K562 (cell line): ENCODE results near the gene CIAO3. TPM values are rescaled to one million over a fixed set of nuclear protein-coding genes. Genes with fewer than 3 reads are reported as not detected.

Experiments used
- ATAC-seq: fragments of 200-7000 bp; cut with Tn5 transposase; 3 replicates; pipeline ENCODE4 v1.9.1; 2020; ENCODE audit warnings: moderate library complexity
- BruUV-seq: library from RNA; stranded (reverse); fragments of 400-500 nt; replicated peaks from 2 replicates; lab custom pipeline; 2021; lab: Mats Ljungman, UMichigan
- CTCF ChIA-PET: fragments of 300-600 bp; formaldehyde crosslinking; extraction: SDS; loops from one replicate; lab custom pipeline; 2021; ENCODE audit warnings: low intra/inter-chr PET ratio; lab: Yijun Ruan, JAX
- POLR2A ChIA-PET: fragments of 300-600, 350-650 bp; sonication (Branson Sonifier 250); formaldehyde crosslinking; extraction: SDS; loops from one replicate; lab custom pipeline; 2021; ENCODE audit warnings: antibody characterized with exemption, inconsistent platforms; lab: Yijun Ruan, JAX
- DNase-seq, 4 experiments: peaks; one replicate each; pipeline versions ENCODE4 v3.0.0 to v3.0.0-alpha.2; 2011 to 2018; ENCODE audit warnings: low spot score in 3 of 4, mixed read lengths in 3 of 4; ENCODE audit errors: extremely low read depth in 1 of 4
- FAIRE-seq: peaks from 2 replicates; lab custom pipeline; 2011; peaks lifted over from hg19 to GRCh38; lab: Jason Lieb, UNC
- H2AFZ ChIP-seq: 2 replicates; pipeline ENCODE4 v1.6.0; 2011; ENCODE audit warnings: low read depth, low read length, control low read depth, inconsistent platforms
- H3K27ac ChIP-seq: fragments of 200-600 bp; 3 replicates; pipeline ENCODE4 v1.8.0; 2011; ENCODE audit warnings: low read depth, mild to moderate bottlenecking, control low read depth, inconsistent platforms, low read length, moderate library complexity, mixed read lengths; ENCODE audit errors: extremely low read depth
- H3K27me3 ChIP-seq, 2 experiments: fragments of 300-600 bp in 1 of 2; 2 replicates in 1 of 2; 3 replicates in 1 of 2; pipeline versions ENCODE4 v1.6.0 to v1.8.0; 2011; ENCODE audit warnings: inconsistent platforms in 2 of 2, low read length in 2 of 2, mild to moderate bottlenecking in 1 of 2, mixed read lengths in 1 of 2, moderate library complexity in 1 of 2; ENCODE audit not compliant: control insufficient read depth in 2 of 2, insufficient read depth in 2 of 2
- H3K36me3 ChIP-seq: fragments of 300-600 bp; 3 replicates; pipeline ENCODE4 v1.8.0; 2011; ENCODE audit warnings: mild to moderate bottlenecking, low read length, inconsistent platforms; ENCODE audit not compliant: control insufficient read depth, insufficient read depth
- H3K4me1 ChIP-seq, 2 experiments: fragments of 200-600 bp in 1 of 2; replicated peaks in 1 of 2; 2 replicates in 1 of 2; 3 replicates in 1 of 2; pipeline versions ENCODE4 v1.5.1 to v1.8.0; 2011; ENCODE audit warnings: inconsistent platforms in 2 of 2, low read length in 2 of 2, mild to moderate bottlenecking in 1 of 2, mixed read lengths in 1 of 2, moderate library complexity in 1 of 2; ENCODE audit not compliant: control insufficient read depth in 2 of 2, insufficient read depth in 2 of 2
- H3K4me2 ChIP-seq: 2 replicates; pipeline ENCODE4 v1.6.1; 2011; ENCODE audit warnings: low read length, control low read depth, inconsistent platforms, mixed read lengths; ENCODE audit not compliant: insufficient read depth
- H3K4me3 ChIP-seq: fragments of 200-600 bp; sonication (generic), shearing (Covaris generic); 2 replicates; pipeline ENCODE4 v1.5.1; 2016; ENCODE audit warnings: control low read depth, inconsistent platforms
- H3K79me2 ChIP-seq: fragments of 200-600 bp; 3 replicates; pipeline ENCODE4 v1.8.0; 2011; ENCODE audit warnings: low read length, inconsistent platforms; ENCODE audit not compliant: control insufficient read depth, insufficient read depth
- H3K9ac ChIP-seq, 2 experiments: 2 replicates each; pipeline versions ENCODE4 v1.6.0 to v1.6.1; 2011; ENCODE audit warnings: low read depth in 2 of 2, low read length in 2 of 2, control low read depth in 1 of 2, inconsistent platforms in 1 of 2, mild to moderate bottlenecking in 1 of 2, mixed read lengths in 1 of 2; ENCODE audit not compliant: insufficient read depth in 1 of 2
- H3K9me1 ChIP-seq: one replicate; pipeline ENCODE4 v1.6.0; 2011; ENCODE audit warnings: inconsistent platforms, mild to moderate bottlenecking, low read length, moderate library complexity; ENCODE audit not compliant: control insufficient read depth, insufficient read depth
- H3K9me3 ChIP-seq: replicated peaks from 2 replicates; pipeline ENCODE4 v1.5.1; 2011; ENCODE audit warnings: low read depth, low read length, inconsistent platforms; ENCODE audit not compliant: control insufficient read depth, insufficient read depth
- H4K20me1 ChIP-seq: replicated peaks from 2 replicates; pipeline ENCODE4 v1.6.1; 2011; ENCODE audit warnings: low read length, inconsistent platforms, mixed read lengths; ENCODE audit not compliant: control insufficient read depth, insufficient read depth
- OTX1 ChIP-seq: fragments of 450-650 bp; formaldehyde crosslinking; IDR thresholded peaks from 2 replicates; pipeline ENCODE4 v1.4.0; 2022; ENCODE audit warnings: mild to moderate bottlenecking
- POLR2H ChIP-seq: IDR thresholded peaks from 2 replicates; pipeline ENCODE4 v1.6.1; 2016; ENCODE audit warnings: missing genetic modification characterization, low read depth, mild to moderate bottlenecking, control low read depth, missing compliant biosample characterization, moderate library complexity
- RBM15 ChIP-seq: fragments of 200-400 bp; formaldehyde crosslinking; IDR thresholded peaks from 2 replicates; pipeline ENCODE4 v1.6.1; 2018; ENCODE audit warnings: mild to moderate bottlenecking, low read length, moderate library complexity; ENCODE audit not compliant: insufficient read depth
- USF1 ChIP-seq: sonication (generic); formaldehyde crosslinking; IDR thresholded peaks from 2 replicates; pipeline ENCODE4 v1.9.0; 2022; ENCODE audit warnings: mild to moderate bottlenecking, missing genetic modification reagents
- ZBTB7A ChIP-seq: IDR thresholded peaks from 2 replicates; pipeline ENCODE4 v1.6.1; 2011; ENCODE audit warnings: low read depth, mild to moderate bottlenecking, low read length, moderate library complexity, borderline replicate concordance; ENCODE audit not compliant: control insufficient read depth
- WGBS: fragments of 100-300 bp; shearing (Covaris generic); methylation state at CpG from one replicate; pipeline ENCODE4 v1.1.6; 2016; ENCODE audit warnings: low coverage, mixed read lengths; ENCODE audit not compliant: insufficient coverage; ENCODE audit errors: missing lambda C conversion rate; 5-methylcytosine and 5-hydroxymethylcytosine counted together
- in situ Hi-C: fragments of 300-500 bp; cut with MboI; formaldehyde crosslinking; loops from 4 replicates; pipeline ENCODE4 v1.15.0; 2018; ENCODE audit warnings: inconsistent platforms, mixed read lengths
- intact Hi-C: fragments of 100-400 bp; cut with micrococcal nuclease; formaldehyde crosslinking; loops from 2 replicates; pipeline ENCODE4 v1.14.2; 2022
- polyA plus RNA-seq, 8 experiments: library from polyadenylated mRNA; depleted of rRNA in 4 of 8; stranded (reverse) in 5 of 8; unstranded in 3 of 8; fragments of >200 nt; fragmentation: Nextera tagmentation in 2 of 8; fragmentation: Illumina TruSeq in 1 of 8; extraction: Ambion mirVana in 2 of 8; extraction: Trizol in 1 of 8; gene quantifications; 2 replicates each; pipeline versions ENCODE4 v1.2.1 to v1.2.3, GENCODE V29; 2011 to 2014; ENCODE audit warnings: inconsistent platforms in 1 of 8, missing spikeins in 1 of 8
- total RNA-seq, 7 experiments: library from RNA; depleted of rRNA in 6 of 7; stranded (reverse); fragments of >200 nt in 6 of 7; fragmentation: Illumina TruSeq in 2 of 7; extraction: Trizol in 2 of 7; gene quantifications; 2 replicates each; pipeline versions ENCODE4 v1.2.1 to v1.2.3, GENCODE V29; 2011 to 2021; ENCODE audit warnings: low replicate concordance in 1 of 7

Gene CIAO3
- total and polyA plus RNA-seq, 9 of the 15 experiments (the other 6 are each of a cell fraction or from before 2014, with no cell fraction given) = 2.2 to 35.6 (median 18.7) TPM

GRCh38 chr16:772959-773358 is 32.2 kb upstream of the CIAO3 start (continued):
- TF ChIP-seq USF1 (CRISPR knock-in tag) = no peak
- no peak for TF ChIP-seq OTX1 (CRISPR knock-in tag)
- no peak for TF ChIP-seq POLR2H (tag)
- TF ChIP-seq, all 486 proteins: peak for 0

- in situ Hi-C loops (no loop called here), intact Hi-C loops (no loop called here)
- no peaks in the 10 kb centered on the region for H3K36me3 ChIP-seq
- no peak overlapping the region for H3K4me3 ChIP-seq
- H3K79me2 ChIP-seq = no peaks in the 10 kb centered on the region
- no peak overlapping the region for H2AFZ ChIP-seq
- H3K9me3 ChIP-seq = no peaks in the 10 kb centered on the region
- no peak for TF ChIP-seq RBM15
- peak; percentile 2; the same call in 1 of the 2 replicates for TF ChIP-seq ZBTB7A
- no peak for DNase-seq
- WGBS = 62% methylated on average over 7 of the region's 13 CpGs
- no peak for FAIRE-seq
- H3K9me1 ChIP-seq = peaks cover 2% of the 10 kb centered on the region
- H3K4me2 ChIP-seq = no peak overlapping the region
- no TSS peak for BruUV-seq
- H4K20me1 ChIP-seq = 0 out of 2 replicates have a peak, but pooled peaks cover 3% of the 10 kb centered on the region
- POLR2A ChIA-PET = interaction anchor here (0.9 kb wide), 1 partner anchor 10 kb away, joined by 7 read pairs; no protein-coding TSS in a partner anchor
- ATAC-seq = no peak
- H3K27me3 ChIP-seq = peaks cover 0 to 4% of the 10 kb centered on the region in 2 experiments; a peak in 1 of 5 replicates
- no peak overlapping the region for H3K27ac ChIP-seq
- CTCF ChIA-PET = no interaction called here
- peaks cover 0 to 67% of the 10 kb centered on the region in 2 experiments; a peak in 2 of 5 replicates for H3K4me1 ChIP-seq
- no peak overlapping the region for H3K9ac ChIP-seq
Observed at GRCh38 chr16:770411-770810, 29.6 kb upstream of the CIAO3 start.
